DOHH2 (cell line): ENCODE results near the gene L3MBTL4.

Source experiments
- CTCF ChIP-seq: fragments of 200-600 bp; sonication (generic); IDR thresholded peaks from one replicate; pipeline ENCODE4 v1.5.1; 2014; ENCODE audit warnings: antibody characterized with exemption, mild to moderate bottlenecking, low read depth, low read length; ENCODE audit not compliant: poor library complexity, severe bottlenecking
- EZH2phosphoT487 ChIP-seq: fragments of 200-600 bp; sonication (generic); IDR thresholded peaks from 2 replicates; pipeline ENCODE4 v1.6.1; 2017; ENCODE audit warnings: borderline replicate concordance, mild to moderate bottlenecking, antibody characterized with exemption, low read length, moderate library complexity, mixed read lengths

- TF ChIP-seq CTCF, result no peak
- TF ChIP-seq EZH2phosphoT487, result no peak
Measured at GRCh38 chr18:5955861-5956260, 458.9 kb downstream of the L3MBTL4 start.
